GM19238 (cell line): ENCODE data around the gene TK1.
"Not testable (repeated sequence)": the region's sequence is repeated elsewhere in the genome, so short reads cannot be mapped to it uniquely, and the experiment has no call there.

Experiments
- DNase-seq: peaks from one replicate; pipeline ENCODE4 v3.0.0; 2011; ENCODE audit warnings: low spot score; ENCODE audit not compliant: insufficient read length

Gene TK1, protein sequence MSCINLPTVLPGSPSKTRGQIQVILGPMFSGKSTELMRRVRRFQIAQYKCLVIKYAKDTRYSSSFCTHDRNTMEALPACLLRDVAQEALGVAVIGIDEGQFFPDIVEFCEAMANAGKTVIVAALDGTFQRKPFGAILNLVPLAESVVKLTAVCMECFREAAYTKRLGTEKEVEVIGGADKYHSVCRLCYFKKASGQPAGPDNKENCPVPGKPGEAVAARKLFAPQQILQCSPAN

DNA sequence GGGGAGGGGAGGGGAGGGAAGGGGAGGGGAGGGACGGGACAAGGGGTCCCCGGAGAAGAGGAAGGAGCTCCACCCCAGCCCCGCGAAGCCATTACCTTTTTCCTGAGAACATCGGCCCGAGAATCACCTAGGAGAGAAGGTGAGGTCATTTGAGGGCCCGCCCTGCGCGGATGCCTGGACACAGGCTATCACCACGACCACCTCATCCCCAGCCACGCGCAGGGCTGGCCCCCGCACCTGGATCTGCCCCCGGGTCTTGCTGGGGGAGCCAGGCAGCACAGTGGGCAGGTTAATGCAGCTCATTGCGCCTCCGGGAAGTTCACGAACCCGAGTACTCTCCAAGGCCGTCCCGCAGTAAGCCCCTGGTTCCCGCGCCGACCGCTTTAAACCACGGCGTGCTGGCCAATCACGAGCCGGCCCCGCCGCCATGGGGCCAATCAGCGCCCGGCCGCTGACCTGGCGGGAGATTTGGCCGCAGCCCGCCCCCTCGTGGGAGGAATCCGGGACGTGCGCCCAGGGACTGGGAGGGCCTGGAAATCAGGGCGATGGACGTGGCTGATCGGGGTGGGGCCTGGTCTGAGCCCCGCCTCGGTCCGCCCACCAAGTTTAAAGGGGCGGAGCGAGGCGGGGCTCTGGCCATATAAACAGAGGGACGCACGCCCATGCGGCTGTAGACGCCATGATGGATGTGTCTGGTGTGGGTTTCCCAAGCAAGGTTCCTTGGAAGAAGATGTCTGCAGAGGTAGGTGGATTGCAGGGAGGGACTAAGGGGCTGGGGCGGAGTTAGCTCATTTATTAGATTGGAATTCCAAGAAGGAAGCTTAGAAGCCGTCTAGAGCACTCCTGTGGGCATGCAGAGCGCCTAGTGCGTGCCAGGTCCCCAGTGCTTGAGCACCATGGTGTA lies at the start of gene TK1, which contains the start of gene AFMID:
TK1 (minus strand) TSS at position 361 of the 904 bp plus-strand sequence; CDS start at position 303, 58 bp downstream.
AFMID (plus strand) TSS at position 671 of the 904 bp plus-strand sequence; CDS start at position 680, 9 bp downstream.
- DNase-seq: peak; percentile 99

DNA sequence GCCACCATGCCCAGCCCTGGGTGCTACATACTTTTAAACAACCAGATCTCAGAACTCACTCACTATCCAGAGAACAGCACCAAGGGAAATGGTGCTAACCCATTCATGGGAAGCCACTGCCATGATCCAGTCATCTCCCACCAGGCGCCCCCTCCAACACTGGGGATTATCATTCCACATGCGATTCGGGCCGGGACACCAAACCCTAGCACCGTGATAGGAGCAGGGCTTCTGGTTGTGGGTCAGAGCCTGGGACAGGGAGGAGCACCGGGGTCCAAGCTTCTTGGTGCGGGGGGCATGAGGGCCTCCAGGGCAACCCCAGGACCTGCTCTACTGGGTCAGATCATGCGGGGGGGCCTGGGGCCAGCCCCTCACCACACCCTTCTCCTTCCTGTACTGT lies 49.0 kb upstream of the TK1 start:
- DNase-seq: no peak

DNA sequence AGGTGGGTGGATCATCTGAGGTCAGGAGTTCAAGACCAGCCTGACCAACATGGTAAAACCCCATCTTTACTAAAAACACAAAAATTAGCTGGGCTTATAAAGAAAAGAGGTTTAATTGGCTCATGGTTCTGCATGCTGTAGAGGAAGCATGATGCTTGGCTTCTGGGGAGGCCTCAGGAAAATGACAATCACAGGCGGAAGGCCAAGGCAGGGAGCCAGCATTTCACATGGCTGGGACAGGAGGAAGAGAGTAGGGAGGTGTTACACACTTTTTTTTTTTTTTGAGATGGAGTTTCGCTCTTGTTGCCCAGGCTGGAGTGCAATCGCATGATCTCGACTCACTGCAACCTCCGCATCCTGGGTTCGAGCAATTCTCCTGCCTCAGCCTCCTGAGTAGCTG lies 48.2 kb upstream of the TK1 start:
- DNase-seq: not testable (repeated sequence)

DNA sequence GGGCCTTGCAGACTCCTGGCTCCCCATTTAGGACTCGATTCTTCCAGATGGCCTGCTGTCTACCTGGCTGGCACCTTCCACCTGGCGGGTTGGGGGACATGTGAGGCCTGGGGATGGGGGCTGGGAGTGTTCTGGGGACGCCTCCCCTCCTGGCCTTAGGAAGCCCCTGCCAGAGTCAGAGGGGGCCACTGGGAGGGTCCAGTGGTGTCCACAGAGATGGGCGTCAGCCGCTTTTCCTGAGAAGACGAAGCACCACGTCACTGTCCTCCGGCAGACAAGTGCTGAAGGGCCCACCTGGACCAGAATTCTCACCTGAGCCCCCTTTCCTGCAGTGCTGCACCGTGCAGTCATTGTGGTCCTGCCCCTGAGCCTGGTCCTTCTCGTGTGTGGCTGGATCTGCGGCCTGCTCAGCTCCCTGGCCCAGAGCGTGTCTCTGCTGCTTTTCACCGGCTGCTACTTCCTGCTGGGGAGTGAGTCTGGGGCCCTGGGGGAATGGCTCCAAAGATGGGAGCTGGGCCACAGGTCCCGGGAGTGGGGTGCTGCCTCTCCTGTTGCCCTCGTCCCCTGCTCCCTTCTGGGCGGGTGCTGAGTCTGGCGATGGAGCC lies 47.5 kb upstream of the TK1 start:
- DNase-seq: no peak

DNA sequence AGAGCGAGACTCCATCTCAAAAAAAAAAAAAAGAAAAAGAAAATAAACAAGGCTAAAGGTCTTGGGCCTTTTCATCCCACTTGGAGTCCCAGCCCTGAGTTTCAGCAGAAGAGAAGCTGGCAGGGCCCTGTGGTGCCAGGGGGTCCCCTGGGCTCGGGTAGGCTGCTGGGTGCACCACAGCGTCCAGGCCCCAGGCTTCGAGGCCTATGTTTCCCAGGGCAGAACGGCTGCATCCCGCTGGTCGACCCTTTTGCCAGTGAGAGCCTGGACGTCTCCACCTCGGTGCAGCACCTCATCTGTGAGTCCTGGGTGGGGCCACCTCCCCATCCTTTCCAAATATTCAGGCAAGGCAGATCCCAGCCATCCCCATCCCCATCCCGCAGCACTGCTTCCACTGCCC lies 46.8 kb upstream of the TK1 start:
- DNase-seq: no peak

DNA sequence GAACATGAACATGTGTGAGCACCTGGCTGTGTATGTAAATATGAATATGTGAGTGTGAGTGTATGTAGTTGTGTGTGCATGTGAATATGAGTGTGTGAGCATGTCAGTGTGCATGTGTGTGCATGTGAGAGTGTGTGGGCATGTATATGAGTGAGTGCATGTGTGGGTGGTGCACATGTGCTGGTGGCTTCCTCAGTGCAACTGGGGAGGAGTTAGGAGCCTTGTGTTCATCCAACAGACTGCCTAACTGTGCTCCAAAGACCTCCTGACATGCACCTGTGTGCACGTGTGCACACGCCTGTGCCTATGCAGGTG lies 46.0 kb upstream of the TK1 start:
- no peak for DNase-seq

DNA sequence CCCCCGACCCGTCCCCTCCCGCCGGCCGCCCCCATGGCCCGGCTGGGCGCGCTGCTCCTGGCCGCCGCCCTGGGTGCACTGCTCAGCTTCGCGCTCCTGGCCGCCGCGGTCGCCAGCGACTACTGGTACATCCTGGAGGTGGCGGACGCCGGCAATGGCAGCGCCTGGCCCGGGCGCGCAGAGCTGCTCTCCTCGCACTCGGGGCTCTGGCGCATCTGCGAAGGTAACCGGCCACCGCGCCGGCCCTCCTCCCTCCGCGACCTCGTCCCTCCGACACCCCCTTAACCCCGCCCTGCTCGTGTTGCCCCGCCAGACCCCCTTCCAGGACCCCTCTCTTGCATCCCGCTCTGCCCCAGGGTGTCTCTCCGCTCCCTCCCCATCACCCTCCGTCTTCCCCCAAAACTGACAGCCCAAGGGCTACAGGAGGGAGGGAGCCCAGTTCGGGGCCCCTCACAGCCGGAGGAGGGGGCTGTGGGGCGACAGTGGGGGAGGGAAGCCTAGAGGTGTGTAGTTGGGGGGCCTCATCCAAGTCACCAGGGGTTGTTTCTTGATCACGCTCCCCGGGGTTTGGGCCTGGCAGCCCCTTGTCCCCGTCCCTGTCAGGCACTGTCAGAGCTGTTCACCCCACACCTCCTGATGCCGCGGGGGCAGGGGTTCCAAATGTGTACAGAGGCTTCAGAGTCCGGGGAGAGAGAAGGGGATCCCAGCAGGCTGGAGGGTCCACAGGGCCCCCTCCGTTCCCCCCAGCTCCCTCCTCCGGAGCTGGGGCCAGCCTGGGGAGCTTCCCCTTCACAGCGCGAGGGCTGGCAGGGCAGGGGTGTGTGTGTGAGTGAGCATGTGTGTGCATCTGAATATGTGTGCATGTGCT lies 45.4 kb upstream of the TK1 start:
- DNase-seq: no peak

DNA sequence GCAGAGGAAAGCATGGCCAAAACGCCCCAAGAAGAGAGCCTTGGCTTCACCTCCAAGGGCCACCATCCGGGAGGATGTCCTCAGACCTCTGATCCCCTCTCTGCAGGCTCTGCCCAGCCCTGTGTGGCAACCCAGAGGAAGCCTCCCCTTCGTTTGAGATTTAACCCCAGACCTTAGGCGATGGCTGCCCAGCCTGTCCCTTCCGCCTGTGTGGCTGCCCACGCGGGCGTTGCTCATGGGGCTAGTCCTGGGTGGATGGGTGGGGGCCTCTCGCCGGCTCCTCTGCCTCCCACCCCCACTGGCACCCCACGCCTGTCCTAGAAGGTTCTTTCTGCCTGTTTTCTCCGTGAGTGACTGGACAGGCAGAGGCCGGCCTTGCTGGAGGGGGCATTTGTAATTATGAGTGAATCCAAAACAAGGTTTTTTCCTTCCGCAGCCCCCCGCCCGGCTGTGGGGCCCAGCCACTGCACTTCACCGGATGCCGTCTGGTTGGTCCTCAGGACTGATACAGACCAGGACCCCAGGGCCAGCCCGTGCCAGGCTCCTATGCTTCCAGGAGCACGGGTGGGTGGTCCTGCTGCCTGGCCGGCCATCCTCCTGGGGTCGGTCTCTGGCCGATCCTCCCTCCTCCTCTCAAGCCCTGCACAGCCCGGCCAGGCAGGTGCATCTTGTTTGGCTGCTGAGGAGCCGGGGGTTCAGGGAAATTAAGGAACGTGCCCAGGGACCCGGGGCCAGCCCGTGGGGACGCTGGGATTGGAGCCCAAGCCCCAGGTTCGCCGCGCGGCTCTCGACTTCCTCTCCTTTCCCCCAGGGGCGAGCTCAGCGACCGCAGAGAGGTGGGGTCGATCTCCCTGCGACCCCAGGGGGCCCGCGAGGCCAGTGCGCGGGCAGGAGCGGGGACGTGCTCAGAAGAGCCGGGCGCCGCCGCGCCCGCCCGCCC lies 44.4 kb upstream of the TK1 start, which contains the start of gene TMEM235:
TMEM235 (plus strand) TSS at position 636 of the 940 bp plus-strand sequence. CDS start 393 bp downstream, outside the sequence.
- no peak for DNase-seq

DNA sequence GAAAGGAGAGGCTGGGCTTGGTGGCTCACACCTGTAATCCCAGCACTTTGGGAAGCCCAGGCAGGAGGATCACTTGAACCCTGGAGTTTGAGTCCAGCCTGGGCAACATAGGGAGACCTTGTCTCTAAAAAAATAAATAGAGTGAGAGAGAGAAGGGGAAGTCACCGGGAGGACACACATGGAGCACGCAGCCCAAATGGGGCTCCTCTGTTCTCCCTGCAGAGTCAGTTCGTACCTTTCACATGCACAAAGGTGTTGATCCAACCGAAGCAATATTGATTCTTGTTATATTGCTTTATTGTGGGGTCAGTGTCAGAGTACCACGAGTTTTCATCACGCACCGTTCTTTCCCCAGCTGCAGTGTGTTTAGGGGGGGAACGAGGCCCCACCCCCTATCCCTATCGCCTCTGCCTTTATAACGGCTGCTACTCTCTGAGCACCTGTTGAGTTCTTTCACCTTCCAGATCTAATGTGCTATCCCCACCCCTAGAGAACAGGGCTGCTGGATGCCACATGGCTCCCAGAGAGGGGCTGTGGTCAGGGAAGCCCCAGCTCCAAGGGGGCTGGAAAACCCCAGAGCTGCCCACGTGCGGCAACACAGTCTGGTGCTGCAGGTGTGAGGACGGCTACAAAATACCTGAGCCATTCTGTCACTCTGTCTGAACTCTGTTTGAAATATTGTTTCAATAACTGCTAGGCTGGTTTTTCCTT lies 43.6 kb upstream of the TK1 start:
- DNase-seq: no peak

DNA sequence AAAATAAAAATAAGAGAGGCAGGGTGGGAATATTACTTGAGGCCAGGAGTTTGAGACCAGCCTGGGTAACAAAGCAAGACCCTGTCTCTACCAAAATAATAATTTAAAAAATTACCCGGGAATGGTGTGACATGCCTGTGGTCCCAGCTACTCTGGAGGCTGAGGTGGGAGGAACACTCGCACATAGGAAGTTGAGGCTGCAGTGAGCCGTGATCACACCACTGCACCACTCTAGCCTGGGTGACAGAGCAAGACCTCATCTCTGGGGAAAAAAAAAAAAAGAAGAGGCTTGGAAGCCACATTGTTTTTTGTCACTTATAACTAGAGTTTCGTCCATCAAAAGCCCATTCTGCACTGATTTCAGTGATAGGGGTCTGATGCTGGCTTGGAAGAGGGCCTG lies 41.3 kb upstream of the TK1 start:
- DNase-seq: no peak

DNA sequence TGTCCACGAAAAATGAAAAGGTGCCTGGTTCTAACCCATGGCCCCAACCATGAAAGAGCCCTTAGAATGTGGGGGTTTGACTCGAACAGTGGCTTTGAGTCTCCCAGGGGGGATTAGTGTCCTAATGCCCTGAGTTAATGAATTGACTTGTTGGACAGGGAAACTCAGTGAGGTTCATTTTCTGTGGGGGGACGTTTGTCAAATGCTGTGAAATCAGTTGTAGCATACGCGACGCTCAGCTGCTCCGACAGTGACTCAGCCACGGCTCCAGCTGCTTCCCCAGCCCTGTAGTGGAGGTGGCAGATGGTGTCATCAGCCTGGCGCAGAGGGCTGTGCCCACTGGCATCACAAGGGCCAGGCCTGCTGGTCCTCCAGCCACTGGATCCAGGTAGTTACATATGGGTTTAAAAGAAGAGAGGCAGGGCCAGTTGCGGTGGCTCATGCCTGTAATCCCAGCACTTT lies 40.6 kb upstream of the TK1 start:
- no peak for DNase-seq

DNA sequence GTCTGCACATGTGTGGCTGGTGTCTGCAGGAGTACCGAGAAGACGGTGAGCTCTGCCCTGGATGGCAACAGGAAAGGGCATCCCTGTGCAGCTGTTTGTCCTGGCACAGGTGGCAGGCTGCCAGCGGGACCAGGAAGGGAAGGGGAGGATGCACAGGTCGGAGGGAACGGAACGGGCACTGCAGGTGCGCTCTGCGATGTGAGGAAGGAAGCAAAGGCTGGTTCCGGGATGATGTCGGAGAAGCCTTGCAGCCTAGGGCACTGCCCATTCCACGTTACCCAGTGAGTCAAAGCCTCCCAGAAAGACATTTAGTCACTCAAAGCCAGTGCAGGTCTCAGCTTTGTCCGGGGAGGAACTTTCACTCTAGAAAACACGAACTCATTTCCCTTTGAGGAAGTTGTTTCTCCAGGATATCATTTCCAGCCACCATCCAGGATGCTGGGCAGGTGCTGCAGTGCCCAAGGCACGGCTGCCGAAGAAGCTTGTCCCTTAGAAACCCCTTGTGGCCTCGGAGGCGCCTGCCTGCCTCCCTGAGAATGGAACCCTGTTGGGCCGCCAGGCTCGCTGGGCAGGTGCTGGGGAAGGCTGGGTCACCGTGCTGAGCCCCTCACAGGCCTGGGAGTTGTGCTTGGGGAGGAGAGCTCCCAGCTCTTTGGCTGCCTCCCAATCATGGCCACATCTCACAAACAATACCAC lies 40.1 kb upstream of the TK1 start:
- no peak for DNase-seq

DNA sequence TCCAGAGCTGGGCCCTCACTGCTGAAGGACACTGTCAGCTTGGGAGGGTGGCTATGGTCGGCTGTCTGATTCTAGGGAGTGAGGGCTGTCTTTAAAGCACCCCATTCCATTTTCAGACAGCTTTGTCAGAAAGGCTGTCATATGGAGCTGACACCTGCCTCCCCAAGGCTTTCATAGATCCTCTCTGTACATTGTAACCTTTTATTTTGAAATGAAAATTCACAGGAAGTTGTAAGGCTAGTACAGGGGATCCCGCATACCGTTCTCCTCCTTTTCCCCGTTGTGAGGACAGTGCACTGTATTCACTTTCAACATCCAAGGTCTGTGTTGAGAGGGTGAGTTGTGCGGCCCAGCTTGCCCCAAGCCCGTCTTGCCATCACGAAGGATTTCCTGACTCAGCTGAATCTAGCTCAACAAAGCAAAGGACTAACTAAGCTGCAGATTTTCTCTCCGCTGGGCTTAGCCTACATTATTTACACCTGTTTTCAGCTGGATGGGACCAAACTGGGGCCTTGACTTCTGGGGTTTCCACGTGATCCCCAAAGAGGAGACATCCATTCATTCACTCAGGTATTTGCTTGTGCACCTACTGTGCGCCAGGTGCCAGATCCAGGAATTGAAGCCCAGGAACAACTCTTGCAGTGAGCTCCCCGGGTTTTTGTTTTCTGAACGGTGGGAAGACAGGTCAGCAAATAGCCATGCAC lies 39.4 kb upstream of the TK1 start:
- DNase-seq: no peak

DNA sequence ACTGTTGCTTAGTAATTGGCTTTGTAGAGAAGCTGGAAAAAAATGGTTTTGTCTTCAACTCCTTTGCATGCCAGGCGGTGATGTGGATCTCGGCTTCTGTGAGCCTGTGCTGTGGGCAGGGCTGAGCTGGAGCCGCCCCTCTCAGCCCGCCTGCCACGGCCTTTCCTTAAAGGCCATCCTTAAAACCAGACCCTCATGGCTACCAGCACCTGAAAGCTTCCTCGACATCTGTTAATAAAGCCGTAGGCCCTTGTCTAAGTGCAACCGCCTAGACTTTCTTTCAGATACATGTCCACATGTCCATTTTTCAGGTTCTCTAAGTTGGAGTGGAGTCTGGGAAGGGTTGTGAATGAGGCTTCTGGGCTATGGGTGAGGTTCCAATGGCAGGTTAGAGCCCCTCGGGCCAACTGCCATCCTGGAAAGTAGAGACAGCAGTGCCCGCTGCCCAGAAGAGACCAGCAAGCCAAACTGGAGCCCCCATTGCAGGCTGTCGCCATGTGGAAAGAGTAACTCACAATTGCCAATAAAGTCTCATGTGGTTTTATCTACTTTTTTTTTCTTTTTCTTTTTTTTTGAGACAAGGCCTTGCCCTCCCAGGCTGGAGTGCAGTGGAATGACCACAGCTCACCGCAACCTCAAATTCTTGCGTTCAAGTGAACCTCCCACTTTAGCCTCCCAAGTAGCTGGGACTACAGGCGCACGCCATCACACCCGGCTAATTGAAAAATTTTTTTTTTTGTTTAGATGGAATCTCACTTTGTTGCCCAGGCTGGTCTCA lies 38.4 kb upstream of the TK1 start:
- no peak for DNase-seq

DNA sequence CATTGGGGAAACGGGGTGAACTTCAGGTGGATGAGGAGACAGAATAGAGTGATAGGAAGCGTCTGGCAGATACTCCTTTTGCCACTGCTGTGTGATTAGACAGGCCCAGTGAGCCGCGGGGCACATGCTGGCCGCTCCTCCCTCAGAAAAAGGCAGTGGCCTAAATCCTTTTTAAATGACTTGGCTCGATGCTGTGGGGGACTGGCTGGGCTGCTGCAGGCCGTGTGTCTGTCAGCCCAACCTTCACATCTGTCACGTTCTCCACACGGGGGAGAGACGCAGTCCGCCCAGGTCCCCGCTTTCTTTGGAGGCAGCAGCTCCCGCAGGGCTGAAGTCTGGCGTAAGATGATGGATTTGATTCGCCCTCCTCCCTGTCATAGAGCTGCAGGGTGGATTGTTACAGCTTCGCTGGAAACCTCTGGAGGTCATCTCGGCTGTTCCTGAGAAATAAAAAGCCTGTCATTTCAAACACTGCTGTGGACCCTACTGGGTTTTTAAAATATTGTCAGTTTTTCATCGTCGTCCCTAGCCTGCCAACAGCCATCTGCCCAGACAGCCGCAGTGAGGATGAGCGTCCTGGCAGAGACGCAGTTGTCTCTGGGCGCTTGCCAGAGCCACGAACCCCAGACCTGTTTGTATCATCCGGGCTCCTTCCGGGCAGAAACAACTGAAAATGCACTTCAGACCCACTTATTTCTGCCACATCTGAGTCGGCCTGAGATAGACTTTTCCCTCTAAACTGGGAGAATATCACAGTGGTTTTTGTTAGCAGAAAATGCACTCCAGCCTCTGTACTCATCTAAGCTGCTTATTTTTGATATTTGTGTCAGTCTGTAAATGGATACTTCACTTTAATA lies 37.6 kb upstream of the TK1 start:
- DNase-seq: no peak

DNA sequence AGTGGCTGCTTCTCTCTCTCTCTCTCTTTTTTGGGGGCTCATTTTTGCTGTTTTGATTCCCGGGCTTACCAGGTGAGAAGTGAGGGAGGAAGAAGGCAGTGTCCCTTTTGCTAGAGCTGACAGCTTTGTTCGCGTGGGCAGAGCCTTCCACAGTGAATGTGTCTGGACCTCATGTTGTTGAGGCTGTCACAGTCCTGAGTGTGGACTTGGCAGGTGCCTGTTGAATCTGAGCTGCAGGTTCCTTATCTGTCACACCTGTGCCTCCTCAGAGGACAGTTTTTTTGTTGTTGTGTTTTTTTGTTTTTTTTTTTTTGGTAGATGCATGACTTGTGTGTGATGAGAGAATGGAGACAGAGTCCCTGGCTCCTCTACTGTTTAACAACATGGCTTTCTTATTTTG lies 36.9 kb upstream of the TK1 start:
- no peak for DNase-seq
